ENCODE results near the gene ST3GAL3. TPM values are rescaled to one million over a fixed set of nuclear protein-coding genes. Genes with fewer than 3 reads are reported as not detected.

Gene ST3GAL3
- total RNA-seq, 1 experiment from 2014 or later = 8.3 TPM

- no peaks in the 10 kb centered on the region for H3K79me2 ChIP-seq (ENCODE audit: insufficient read depth, low read length)
- no peak overlapping the region for H4K8ac ChIP-seq (replicated peaks; ENCODE audit: insufficient read length, low read depth, low read length)
- H3K23me2 ChIP-seq (ENCODE audit: insufficient read length, low read depth, low read length, poor library complexity, severe bottlenecking) = no peaks in the 10 kb centered on the region
- H3K9me3 ChIP-seq (ENCODE audit: control insufficient read depth, low read depth, low read length) = no peaks in the 10 kb centered on the region
- Mint-ChIP-seq H3K4me3 (no peak overlapping the region), H3K27me3 (ENCODE audit: low read depth) (no peaks in the 10 kb centered on the region), H3K36me3 (ENCODE audit: insufficient read depth in 1 of 3, low read depth in 3 of 3) (peaks cover 78 to 92% (median 86%) of the 10 kb centered on the region in 3 experiments), H3K4me1 (peaks cover 16 to 29% of the 10 kb centered on the region in 2 experiments), H3K27ac (peak overlapping the region in 2 of 3 experiments; percentile 43 to 69; a peak in 3 of 7 replicates), H3K9me3 (no peaks in the 10 kb centered on the region)
- H3K4ac ChIP-seq (ENCODE audit: low read depth, low read length) = no peak overlapping the region
- H2BK15ac ChIP-seq (ENCODE audit: low read depth, low read length) = no peak overlapping the region
- no peaks in the 10 kb centered on the region for H3K27me3 ChIP-seq (ENCODE audit: insufficient read depth, low read length)
- H3K56ac ChIP-seq (ENCODE audit: insufficient read length, low read depth, low read length) = no peak overlapping the region
- no peak overlapping the region for H3K9ac ChIP-seq (ENCODE audit: extremely low read depth, insufficient read length, low read length)
- no peak overlapping the region for H4K91ac ChIP-seq (ENCODE audit: insufficient read length, low read depth, low read length)
- H2BK120ac ChIP-seq (ENCODE audit: low read depth, low read length, poor library complexity, severe bottlenecking) = no peak overlapping the region
- H4K5ac ChIP-seq (ENCODE audit: insufficient read length, low read depth, low read length) = no peak overlapping the region
- no peaks in the 10 kb centered on the region for H3K79me1 ChIP-seq (ENCODE audit: insufficient read depth, low read depth, low read length, poor library complexity, severe bottlenecking)
- no peak overlapping the region for H3K27ac ChIP-seq (ENCODE audit: insufficient read length, low read depth, low read length)
- no peaks in the 10 kb centered on the region for H4K20me1 ChIP-seq (ENCODE audit: control insufficient read depth, insufficient read depth, insufficient read length)
- no peak overlapping the region for H2BK5ac ChIP-seq (ENCODE audit: insufficient read length, low read length)
- H3K14ac ChIP-seq (ENCODE audit: insufficient read depth, low read length) = no peak overlapping the region
- H3K23ac ChIP-seq (ENCODE audit: insufficient read length, low read depth, low read length) = no peak overlapping the region
- H2AFZ ChIP-seq (ENCODE audit: low read length) = no peak overlapping the region
- H2BK12ac ChIP-seq (ENCODE audit: insufficient read length, low read depth, low read length) = no peak overlapping the region
- no peak overlapping the region for H2BK20ac ChIP-seq (ENCODE audit: low read depth, low read length, poor library complexity, severe bottlenecking)
- TF ChIP-seq CTCF (conservative IDR thresholded peaks at IDR 0.05) = no peak
- no peak for DNase-seq
- no peak overlapping the region for H3T11ph ChIP-seq (ENCODE audit: low read length)
- WGBS (ENCODE audit: extremely low coverage, insufficient read length, low lambda C conversion rate) = no CpG with 5 or more reads among the region's 4 CpGs
- H2AK5ac ChIP-seq (ENCODE audit: insufficient read length, low read length) = no peak overlapping the region
- no peaks in the 10 kb centered on the region for H3K4me1 ChIP-seq (ENCODE audit: insufficient read depth, low read length)
- H3K18ac ChIP-seq (ENCODE audit: insufficient read length, low read depth, low read length) = no peak overlapping the region
- no peak overlapping the region for H3K4me2 ChIP-seq (ENCODE audit: insufficient read depth, insufficient read length, low read length)
Observed at GRCh38 chr1:43664369-43664768, 43.0 kb upstream of the ST3GAL3 start.
